Kidney glomerular epithelial cell (primary cell): Measurements from ENCODE around the gene MYPOP.
"Not testable (repeated sequence)": the region's sequence is repeated elsewhere in the genome, so short reads cannot be mapped to it uniquely, and the experiment has no call there.

ENCODE experiments used
- DNase-seq: peaks from one replicate; lab custom pipeline; 2025; lab: John Stamatoyannopoulos, UW

Gene MYPOP

GRCh38 chr19:45908956-45909355 is 6.5 kb upstream of the MYPOP start:
- DNase-seq, result no peak

DNA sequence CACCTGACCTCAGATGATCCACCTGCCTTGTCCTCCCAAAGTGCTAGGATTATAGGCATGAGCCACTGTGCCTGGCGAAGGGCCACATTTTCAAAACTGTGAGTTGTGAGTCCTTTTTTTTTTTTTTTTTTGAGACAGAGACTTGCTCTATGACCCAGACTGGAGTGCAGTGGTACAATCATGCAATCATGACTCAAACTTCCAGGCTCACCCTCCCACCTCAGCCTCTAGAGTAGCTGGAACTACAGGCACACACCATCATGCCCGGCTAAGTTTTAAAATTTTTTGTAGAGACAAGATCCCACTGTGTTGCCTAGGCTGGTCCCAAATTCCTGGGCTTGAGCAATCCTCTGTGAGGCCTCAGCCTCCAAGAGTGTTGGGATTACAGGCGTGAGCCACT is 3.8 kb upstream of the MYPOP start:
- DNase-seq, result no peak

DNA sequence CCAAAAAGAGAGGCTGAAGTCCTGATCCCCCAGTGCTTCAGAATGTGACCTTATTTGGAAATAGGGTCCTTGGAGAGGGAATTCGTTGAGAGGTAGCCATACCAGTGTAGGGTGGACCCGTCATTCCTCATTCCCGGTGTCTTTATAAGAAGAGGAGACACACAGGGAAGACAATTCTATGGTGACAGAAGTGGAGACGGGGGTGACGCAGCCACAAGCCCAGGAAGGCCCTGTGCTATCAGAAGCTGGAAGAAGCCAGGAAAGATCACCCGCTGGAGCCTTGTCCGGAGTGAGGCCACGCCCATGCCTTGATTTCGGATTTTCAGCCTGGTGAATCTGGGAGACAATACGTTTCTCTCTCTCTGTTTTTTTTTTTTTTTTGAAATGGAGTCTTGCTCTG is 2.6 kb upstream of the MYPOP start:
- no peak for DNase-seq

- peak; percentile 90 for DNase-seq
Observed at GRCh38 chr19:45902651-45903625, 525 bp upstream of the MYPOP start.

GRCh38 chr19:45901432-45901911 is 941 bp downstream of the MYPOP start:
- DNase-seq, result no peak

- no peak for DNase-seq
Observed at GRCh38 chr19:45900738-45901431, 1.5 kb downstream of the MYPOP start.

GRCh38 chr19:45899919-45900589 is 2.4 kb downstream of the MYPOP start:
- DNase-seq, result no peak

DNA sequence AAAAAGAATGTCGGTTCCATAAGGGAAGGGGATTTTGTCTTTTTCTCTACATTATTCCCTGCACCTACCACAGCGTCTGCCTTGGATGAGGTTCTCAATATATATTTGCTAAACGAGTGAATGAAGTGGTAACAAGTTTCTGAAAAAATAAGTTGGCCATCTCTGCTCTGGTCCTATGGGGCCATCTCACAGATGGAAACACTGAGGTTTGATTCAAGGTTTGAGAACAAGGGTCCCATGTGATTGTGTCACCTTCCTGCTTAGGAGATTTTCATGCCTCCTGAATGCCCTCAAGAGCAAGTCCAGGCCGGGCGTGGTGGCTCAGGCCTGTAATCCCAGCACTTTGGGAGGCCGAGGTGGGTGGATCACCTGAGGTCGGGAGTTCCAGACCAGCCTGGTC is 3.2 kb downstream of the MYPOP start:
- no peak for DNase-seq

- no peak for DNase-seq
Observed at GRCh38 chr19:45897261-45897812, 5.1 kb downstream of the MYPOP start.

- DNase-seq, result not testable (repeated sequence)
Observed at GRCh38 chr19:45895983-45896599, 6.3 kb downstream of the MYPOP start.

- no peak for DNase-seq
Observed at GRCh38 chr19:45895519-45895972, 6.9 kb downstream of the MYPOP start.

GRCh38 chr19:45890877-45891276 is 11.5 kb downstream of the MYPOP start:
- DNase-seq, result no peak

- no peak for DNase-seq
Observed at GRCh38 chr19:45889210-45889885, 13.1 kb downstream of the MYPOP start.

- DNase-seq, result no peak
Observed at GRCh38 chr19:45887200-45887710, 15.2 kb downstream of the MYPOP start.

GRCh38 chr19:45886427-45887199 is 15.8 kb downstream of the MYPOP start:
- DNase-seq, result peak; percentile 87

DNA sequence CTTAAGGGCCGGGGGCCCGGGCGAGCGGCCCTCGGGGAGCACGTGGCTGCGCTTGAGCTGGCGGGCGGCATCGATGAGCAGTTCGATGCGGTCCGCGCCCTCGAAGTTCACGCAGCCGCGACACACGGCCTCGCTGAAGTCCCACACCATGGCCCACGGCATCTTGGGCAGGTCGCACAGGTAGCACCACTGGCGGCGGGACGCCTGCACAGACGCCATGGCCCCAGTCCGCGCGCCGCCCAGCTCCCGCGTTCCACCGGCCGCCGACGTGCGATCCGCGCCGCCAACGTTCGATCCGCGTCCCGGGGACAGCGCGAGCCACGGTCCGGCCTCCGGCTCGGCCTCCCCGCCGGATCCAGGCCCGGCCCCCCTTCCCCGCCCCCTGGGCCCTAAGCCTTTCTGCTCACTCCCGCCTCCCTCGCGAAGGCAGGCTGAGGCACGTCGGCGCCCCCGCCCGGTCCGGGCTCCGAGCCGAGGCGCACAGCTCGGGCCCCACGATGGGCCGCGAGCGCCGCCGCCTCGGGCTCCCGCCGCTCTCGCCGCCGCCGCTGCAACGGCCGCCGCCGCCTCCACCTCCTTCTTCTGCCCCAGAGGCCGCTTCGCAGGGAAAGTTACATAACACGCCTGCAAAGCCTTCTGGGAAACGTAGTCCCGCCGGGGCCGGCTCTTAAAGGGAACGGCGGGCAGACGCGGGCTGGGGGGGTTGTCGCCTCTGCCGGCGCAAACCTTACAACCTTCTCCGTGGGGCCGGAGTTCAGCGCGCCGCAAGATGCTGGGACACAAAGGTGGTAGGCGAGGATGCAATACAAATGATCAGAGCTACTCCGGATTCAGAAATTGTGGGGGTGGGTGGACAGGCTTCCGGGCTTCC is 16.6 kb downstream of the MYPOP start, which contains the start of gene IRF2BP1:
TSS of gene IRF2BP1 (minus strand) at position 586 of the 871 bp plus-strand sequence. CDS start at position 219, 367 bp downstream.
- peak; percentile 77 for DNase-seq

GRCh38 chr19:45884682-45885555 is 17.5 kb downstream of the MYPOP start:
- no peak for DNase-seq
